ENCODE results near the gene MT1A. TPM values are rescaled to one million over a fixed set of nuclear protein-coding genes. Genes with fewer than 3 reads are reported as not detected.
"Not testable (repeated sequence)": the region's sequence is repeated elsewhere in the genome, so short reads cannot be mapped to it uniquely, and the experiment has no call there.

Gene MT1A
- total RNA-seq, 1 donor, result not detected

DNA sequence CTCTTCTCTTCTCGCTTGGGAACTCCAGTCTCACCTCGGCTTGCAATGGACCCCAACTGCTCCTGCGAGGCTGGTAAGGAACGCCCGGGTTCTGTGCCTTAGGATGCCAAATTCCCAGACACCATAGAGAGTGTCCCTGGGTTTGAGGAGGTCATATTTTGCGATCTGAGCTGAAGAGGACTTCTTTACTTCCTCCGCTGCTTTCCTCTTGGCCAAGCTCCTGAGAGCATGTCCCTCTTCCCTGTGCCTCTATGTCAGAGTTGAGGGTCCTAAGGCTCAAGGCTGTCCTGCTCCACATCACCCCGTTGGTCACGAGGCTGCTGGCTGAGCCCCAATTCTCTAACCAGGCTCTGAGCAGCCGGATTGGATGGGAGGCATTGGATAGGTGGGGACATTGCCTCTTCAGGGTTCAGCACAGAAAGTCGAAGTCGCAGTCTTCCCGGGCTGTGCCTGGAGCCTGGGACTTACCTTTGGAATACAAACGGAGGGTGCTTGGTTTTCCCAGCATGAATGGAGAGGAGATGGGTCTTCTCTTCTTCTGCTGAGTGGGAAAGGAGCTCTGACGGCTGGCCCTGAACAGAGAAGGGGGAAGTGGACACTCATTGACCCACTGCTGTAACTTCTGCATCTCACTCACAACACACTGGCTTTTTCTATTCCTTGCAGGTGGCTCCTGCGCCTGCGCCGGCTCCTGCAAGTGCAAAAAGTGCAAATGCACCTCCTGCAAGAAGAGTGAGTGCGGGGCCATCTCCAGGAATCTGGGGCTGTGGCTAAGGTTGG, 31.6 kb downstream of the MT1A start:
- H3K9me3 ChIP-seq (ENCODE audit: low read depth, low read length), result no peaks in the 10 kb centered on the region
- no peak overlapping the region for H3K4me3 ChIP-seq (ENCODE audit: low read length)
- H3K4me1 ChIP-seq (ENCODE audit: insufficient read depth, low read length), result no peaks in the 10 kb centered on the region
- peaks cover 86% of the 10 kb centered on the region for H3K27me3 ChIP-seq (ENCODE audit: insufficient read depth, low read length)

DNA sequence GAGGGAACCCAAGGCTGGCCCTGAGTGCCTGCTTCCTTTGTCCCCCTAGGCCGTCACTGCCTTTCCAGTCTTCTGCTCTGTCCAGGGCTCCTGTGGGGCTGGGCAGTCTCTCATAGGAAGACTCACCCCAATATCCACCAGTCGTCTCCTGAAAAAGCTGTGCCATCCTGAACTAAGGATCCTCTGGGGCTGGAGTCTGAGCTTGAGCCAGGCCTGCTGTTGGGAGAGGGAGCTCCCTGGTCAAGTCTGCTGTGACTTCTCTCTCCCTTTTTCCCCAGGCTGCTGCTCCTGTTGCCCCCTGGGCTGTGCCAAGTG, 32.1 kb downstream of the MT1A start:
- no peaks in the 10 kb centered on the region for H3K9me3 ChIP-seq (ENCODE audit: low read depth, low read length)
- no peaks in the 10 kb centered on the region for H3K4me1 ChIP-seq (ENCODE audit: insufficient read depth, low read length)
- peaks cover 88% of the 10 kb centered on the region for H3K27me3 ChIP-seq (ENCODE audit: insufficient read depth, low read length)
- H3K4me3 ChIP-seq (ENCODE audit: low read length), result no peak overlapping the region

DNA sequence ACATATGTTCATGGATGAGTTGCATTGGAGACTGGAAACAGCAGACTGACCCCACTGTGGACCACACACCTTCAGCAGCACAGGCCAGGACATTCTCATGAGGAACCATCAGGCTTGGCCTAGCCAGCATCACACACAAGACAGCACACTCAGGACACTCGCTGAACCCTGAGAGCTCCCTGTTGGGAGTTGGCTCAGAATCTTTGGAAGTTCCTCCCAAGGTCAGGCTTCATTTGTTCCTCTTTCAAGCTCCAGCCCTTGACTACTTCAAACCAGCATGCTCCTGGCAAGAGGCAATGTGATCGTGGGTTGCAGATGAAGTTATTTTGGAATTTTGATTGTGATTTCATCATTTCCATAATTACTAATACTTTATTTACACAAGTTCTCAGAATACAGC, 33.2 kb downstream of the MT1A start:
- H3K27me3 ChIP-seq (ENCODE audit: insufficient read depth, low read length), result peaks cover 81% of the 10 kb centered on the region
- not testable (repeated sequence) for H3K4me1 ChIP-seq (ENCODE audit: insufficient read depth, low read length); H3K9me3 ChIP-seq (ENCODE audit: low read depth, low read length); H3K4me3 ChIP-seq (ENCODE audit: low read length)

DNA sequence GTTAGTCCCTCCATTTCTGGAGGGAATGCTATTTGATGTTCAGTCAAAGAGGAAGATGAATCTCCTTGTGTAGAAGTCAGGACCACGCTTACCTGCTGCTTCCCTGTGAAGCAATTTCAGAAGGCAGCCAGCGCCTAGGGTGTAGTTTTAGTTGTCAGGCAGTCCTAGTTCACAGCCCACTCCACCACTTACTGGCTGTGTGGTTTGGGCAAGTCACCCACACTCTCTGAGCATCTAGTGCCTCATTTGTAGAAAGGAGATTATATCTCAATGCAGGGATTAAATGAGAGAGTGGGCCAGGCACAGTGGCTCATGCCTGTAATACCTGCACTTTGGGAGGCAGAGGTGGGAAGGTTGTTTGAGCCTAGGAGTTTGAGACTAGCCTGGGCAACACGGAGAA, 33.7 kb downstream of the MT1A start:
- peaks cover 76% of the 10 kb centered on the region for H3K27me3 ChIP-seq (ENCODE audit: insufficient read depth, low read length)
- H3K4me3 ChIP-seq (ENCODE audit: low read length); H3K9me3 ChIP-seq (ENCODE audit: low read depth, low read length): not testable (repeated sequence)

DNA sequence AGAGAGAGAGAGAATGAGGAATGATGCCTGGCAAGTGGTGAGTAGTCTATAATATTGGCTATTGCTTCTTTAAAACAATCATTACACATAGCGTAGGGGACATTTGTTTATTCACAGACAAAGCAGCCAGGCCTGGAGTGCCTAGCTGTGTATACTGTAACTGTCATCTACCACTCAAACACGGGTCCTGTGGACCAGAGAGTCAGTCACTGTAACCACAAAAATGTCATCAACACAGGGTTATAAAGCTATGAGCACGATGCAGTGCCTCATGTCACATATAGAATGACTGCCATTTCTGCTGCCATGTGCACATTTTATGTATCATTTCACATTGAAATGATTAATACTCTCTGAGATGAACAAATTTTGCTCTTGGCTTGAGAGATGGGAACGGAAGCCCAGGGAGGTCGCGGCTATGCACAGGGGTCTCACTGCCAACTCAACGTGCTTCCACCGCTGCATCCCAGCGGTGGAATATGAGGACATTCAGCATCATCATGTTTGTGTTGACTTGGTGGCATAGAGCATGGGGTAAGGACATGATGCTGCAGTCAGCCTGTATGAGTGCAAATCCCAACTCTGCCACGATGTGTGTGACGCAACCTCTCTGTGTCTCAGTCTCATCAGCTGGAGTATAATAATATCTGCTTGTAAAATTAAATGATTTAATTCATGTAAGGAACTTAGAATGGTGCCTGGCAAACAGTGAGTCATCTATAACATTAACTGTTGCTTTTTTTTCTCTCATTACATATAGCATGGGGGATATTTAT, 34.5 kb downstream of the MT1A start:
- no peaks in the 10 kb centered on the region for H3K9me3 ChIP-seq (ENCODE audit: low read depth, low read length)
- peaks cover 69% of the 10 kb centered on the region for H3K27me3 ChIP-seq (ENCODE audit: insufficient read depth, low read length)
- H3K4me3 ChIP-seq (ENCODE audit: low read length), result no peak overlapping the region
- no peaks in the 10 kb centered on the region for H3K4me1 ChIP-seq (ENCODE audit: insufficient read depth, low read length)

More for the DNA sequence above, 33.7 kb downstream of the MT1A start:
- not testable (repeated sequence) for H3K4me1 ChIP-seq (ENCODE audit: insufficient read depth, low read length)

DNA sequence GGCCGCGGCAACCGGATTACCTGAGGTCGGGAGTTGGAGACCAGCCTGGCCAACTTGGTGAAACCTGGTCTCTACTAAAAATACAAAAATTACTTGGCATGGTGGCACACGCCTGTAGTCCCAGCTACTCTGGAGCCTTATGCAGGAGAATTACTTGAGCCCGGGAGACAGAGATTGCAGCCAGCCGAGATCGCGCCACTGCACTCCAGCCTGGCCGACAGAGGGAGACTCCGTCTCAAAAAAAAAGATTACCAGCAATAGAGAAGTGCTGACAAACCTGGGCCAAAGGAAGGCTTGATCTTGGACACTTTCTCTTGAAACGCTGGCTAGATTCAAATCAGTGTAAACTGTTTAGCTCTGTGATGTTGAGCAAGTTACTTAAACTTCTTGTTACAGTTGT, 35.5 kb downstream of the MT1A start:
- H3K4me1 ChIP-seq (ENCODE audit: insufficient read depth, low read length), result no peaks in the 10 kb centered on the region

DNA sequence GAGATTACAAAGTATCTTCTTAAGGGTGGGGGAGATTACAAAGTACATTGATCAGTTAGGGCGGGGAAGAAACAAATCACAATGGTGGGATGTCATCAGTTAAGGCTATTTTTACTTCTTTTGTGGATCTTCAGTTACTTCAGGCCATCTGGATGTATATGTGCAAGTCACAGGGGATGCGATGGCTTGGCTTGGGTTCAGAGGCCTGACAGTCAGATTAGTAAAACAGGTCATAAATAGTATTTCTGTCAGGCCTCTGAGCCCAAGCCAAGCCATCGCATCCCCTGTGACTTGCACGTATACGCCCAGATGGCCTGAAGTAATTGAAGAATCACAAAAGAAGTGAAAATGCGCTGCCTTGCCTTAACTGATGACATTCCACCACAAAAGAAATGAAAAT, 36.1 kb downstream of the MT1A start:
- not testable (repeated sequence) for H3K4me1 ChIP-seq (ENCODE audit: insufficient read depth, low read length); H3K4me3 ChIP-seq (ENCODE audit: low read length); H3K9me3 ChIP-seq (ENCODE audit: low read depth, low read length)
- peaks cover 52% of the 10 kb centered on the region for H3K27me3 ChIP-seq (ENCODE audit: insufficient read depth, low read length)

More for the DNA sequence above, 35.5 kb downstream of the MT1A start:
- Histone ChIP-seq H3K4me3 (ENCODE audit: low read length) (no peak overlapping the region), H3K9me3 (ENCODE audit: low read depth, low read length) (no peaks in the 10 kb centered on the region), H3K27me3 (ENCODE audit: insufficient read depth, low read length) (peaks cover 59% of the 10 kb centered on the region)

DNA sequence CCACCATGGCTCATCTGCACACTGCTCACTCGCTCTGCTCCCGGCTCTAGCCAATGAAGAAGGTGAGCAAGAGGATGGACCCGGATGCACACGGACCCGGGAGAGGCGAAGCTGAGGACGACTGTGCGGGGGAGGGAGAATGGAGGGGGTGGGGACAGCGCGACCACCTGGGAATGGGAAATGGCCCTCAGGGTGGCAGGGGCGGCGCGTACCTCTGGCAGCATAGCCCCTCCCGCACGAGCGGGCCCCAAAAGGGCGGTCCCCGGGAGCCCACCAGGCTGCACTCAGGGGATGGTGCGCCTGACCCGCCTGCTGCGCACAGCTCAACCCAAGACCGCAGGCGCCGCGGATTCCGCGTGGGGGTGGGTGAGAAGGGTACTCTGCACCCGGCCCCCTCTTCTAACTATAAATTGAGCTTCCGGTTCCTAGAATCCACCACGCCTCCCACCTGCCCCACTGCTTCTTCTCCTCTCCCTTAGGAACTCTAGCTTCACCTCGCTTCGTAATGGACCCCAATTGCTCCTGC, 37.3 kb downstream of the MT1A start:
- Histone ChIP-seq H3K27me3 (ENCODE audit: insufficient read depth, low read length) (peaks cover 41% of the 10 kb centered on the region), H3K9me3 (ENCODE audit: low read depth, low read length) (no peaks in the 10 kb centered on the region), H3K4me3 (ENCODE audit: low read length) (no peak overlapping the region), H3K4me1 (ENCODE audit: insufficient read depth, low read length) (no peaks in the 10 kb centered on the region)

DNA sequence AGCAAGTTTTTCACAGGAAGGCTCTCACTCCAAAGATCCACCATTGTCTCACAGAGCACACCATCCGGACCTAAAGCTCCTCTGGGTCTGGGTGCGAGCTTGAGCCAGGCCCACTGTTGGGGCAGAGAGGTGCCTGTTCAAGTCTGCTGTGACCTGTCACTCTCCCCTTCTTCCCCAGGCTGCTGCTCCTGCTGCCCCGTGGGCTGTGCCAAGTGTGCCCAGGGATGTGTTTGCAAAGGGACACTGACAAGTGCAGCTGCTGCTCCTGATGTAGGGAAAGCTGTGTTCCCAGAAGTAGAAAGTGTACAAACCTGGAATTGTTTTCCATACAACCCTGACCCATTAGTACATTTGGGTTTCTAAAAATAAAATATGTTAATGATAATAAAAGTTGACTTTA, 39.0 kb downstream of the MT1A start:
- Histone ChIP-seq H3K4me3 (ENCODE audit: low read length) (no peak overlapping the region), H3K4me1 (ENCODE audit: insufficient read depth, low read length) (peaks cover 8% of the 10 kb centered on the region), H3K9me3 (ENCODE audit: low read depth, low read length) (no peaks in the 10 kb centered on the region), H3K27me3 (ENCODE audit: insufficient read depth, low read length) (peaks cover 25% of the 10 kb centered on the region)

DNA sequence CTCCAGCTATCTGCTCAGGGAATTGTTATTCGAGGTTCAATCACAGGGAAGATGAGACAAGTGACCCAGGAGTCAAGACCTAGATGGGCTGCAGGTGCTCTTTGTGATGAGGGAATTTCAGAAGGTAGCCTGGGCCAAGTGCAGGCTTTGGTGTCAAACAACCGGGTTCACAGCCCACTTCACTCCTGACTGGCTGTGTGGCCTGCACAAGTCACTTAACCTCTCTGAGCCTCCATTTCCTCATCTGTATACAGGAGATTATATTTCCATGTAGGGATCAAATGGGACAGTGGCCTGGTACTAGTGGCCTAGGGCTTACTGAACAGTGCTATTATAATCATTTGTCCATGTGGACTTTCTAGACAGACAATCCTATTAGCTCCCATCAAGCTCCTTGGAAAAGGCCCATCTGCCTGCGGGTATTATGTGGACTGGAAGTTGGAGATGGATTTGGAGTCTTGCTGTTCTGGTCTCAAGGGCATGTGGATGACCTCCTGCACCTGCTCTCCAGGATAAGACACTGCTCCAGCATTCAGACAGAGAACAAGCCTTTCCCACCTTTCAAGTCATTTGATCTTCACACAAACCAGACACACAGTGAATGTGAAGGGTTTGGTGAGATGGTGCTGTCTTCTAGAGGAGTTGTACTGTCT, 40.7 kb downstream of the MT1A start:
- Histone ChIP-seq H3K27me3 (ENCODE audit: insufficient read depth, low read length) (peaks cover 9% of the 10 kb centered on the region), H3K4me1 (ENCODE audit: insufficient read depth, low read length) (peaks cover 22% of the 10 kb centered on the region), H3K9me3 (ENCODE audit: low read depth, low read length) (no peaks in the 10 kb centered on the region), H3K4me3 (ENCODE audit: low read length) (no peak overlapping the region)

DNA sequence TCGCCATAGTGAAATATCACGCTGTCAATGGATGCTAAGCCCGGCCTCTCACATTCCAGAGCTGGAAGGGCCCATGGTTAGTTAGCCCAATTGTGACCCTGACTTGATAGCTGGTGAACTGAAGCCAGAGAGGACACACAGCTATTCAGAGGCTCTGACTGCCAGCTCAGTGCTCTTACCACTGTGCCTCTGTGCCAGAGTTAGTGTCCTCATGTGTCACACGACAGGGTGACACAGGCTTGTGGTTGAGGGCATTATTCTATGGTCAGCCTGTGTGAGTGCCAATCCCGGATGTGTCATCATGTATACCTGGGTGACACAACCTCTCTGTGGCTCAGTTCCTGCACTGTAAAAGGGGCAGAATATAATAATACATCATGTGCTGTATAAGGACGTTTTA, 41.4 kb downstream of the MT1A start:
- H3K27me3 ChIP-seq (ENCODE audit: insufficient read depth, low read length), result peaks cover 9% of the 10 kb centered on the region
- peaks cover 22% of the 10 kb centered on the region for H3K4me1 ChIP-seq (ENCODE audit: insufficient read depth, low read length)
- H3K4me3 ChIP-seq (ENCODE audit: low read length), result no peak overlapping the region
- no peaks in the 10 kb centered on the region for H3K9me3 ChIP-seq (ENCODE audit: low read depth, low read length)

DNA sequence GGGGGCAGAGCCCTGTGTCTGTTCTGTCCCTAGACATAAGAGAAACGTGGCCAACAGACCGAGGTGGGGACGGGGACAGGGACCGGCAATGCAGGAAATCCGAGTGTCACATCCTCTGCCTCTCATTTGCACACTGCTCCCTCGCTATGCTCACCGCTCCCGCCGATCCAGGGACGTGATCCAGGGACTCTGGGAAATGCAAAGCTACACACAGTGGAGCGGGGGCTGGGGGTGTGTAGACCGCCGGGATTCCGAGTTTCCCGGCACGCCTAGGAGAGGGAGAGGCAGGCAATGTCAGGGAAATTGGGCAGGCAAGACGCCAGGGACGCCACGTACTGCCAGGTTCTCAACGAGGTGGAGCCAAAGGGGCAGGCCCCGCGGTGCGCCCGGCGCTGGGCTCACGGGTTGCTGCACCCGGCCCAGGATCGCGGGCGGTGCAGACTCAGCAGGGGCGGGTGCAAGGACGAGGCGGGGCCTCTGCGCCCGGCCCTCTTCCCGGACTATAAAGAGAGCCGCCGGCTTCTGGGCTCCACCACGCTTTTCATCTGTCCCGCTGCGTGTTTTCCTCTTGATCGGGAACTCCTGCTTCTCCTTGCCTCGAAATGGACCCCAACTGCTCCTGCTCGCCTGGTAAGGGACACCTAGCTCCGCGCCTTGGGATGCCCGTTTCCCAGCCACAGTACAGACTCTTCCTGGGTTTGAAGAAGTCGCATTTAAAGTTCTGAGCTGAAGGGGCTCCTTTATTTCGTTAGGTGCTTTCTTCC, 43.7 kb downstream of the MT1A start, which contains the start of gene MT1X:
Gene MT1X (plus strand): TSS at position 532 of the 764 bp plus-strand sequence. CDS start 71 bp downstream, at position 603.
- H3K4me3 ChIP-seq (ENCODE audit: low read length), result peak within 1 kb of the TSS; percentile 61
- peaks cover 22% of the 10 kb centered on the region for H3K4me1 ChIP-seq (ENCODE audit: insufficient read depth, low read length)
- H3K9me3 ChIP-seq (ENCODE audit: low read depth, low read length), result no peaks in the 10 kb centered on the region
- H3K27me3 ChIP-seq (ENCODE audit: insufficient read depth, low read length), result no peaks in the 10 kb centered on the region

DNA sequence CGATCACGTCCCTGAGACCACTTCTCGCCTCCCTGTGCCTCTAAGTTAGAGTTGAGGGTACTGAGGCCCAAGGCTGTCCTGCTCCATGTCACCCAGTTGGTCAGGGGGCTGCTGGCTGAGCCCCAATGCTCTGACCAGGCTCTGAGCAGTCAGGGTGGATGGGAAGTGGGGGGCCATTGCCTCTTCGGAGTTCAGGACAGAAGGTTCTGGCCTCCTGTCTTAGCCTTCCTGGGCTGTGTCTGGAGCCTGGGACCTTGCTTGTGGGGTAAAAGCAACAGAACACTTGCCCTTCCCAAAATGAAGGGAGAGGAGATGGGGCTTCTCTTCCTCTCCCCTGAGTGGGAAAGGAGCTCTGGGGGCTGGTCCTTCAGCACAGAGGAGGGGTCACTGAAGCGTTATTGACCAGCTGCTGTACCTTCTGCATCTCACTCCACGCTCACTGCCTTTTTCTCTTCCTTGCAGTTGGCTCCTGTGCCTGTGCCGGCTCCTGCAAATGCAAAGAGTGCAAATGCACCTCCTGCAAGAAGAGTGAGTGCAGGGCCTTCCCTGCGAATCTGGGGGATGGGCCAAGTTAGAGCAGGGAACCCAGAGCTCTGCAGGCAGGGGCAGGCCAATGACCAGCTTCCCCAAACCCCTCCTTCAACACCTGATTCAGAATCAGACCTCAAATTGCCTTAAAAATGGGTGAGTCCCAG, 44.4 kb downstream of the MT1A start:
- Histone ChIP-seq H3K27me3 (ENCODE audit: insufficient read depth, low read length) (no peaks in the 10 kb centered on the region), H3K9me3 (ENCODE audit: low read depth, low read length) (no peaks in the 10 kb centered on the region), H3K4me1 (ENCODE audit: insufficient read depth, low read length) (peaks cover 22% of the 10 kb centered on the region), H3K4me3 (ENCODE audit: low read length) (peak overlapping the region; percentile 61)
